Measurements from ENCODE around the gene TMEM130.

DNA sequence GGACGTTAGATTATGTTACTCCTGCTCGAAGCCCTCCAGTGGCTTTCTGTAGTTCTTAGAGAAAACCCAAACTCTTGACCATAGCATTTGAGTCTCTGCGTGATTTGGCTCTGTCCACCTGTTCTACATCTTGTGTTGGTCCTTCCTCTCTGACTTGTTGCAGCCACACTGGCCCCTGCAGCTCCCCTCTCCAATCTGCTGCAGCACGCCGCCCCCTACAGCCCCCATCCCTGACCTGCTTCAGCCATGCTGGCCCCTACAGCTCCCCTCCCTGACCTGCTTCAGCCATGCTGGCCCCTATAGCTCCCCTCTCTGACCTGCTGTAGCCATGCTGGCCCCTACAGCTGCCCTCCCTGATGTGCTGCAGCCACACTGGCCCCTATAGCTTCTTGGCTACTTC is 37.8 kb upstream of the TMEM130 start:
- no peak for TF ChIP-seq CTCF (IDR thresholded peaks at IDR 0.05)
- TF ChIP-seq POLR2AphosphoS5 (IDR thresholded peaks at IDR 0.05) = no peak

All from prostate gland (tissue), 2 donors.